Endothelial cell of umbilical vein (primary cell): ENCODE measurements around the gene BUD13. TPM values are rescaled to one million over a fixed set of nuclear protein-coding genes. Genes with fewer than 3 reads are reported as not detected.

Experiments used
- BruUV-seq: library from RNA; stranded (reverse); fragments of 400-500 nt; replicated peaks from 2 replicates; lab custom pipeline; 2021; lab: Mats Ljungman, UMichigan
- CTCF ChIA-PET: fragments of 300-600, 350-600 bp; sonication (Branson Sonifier 250); formaldehyde crosslinking; loops from one replicate; lab custom pipeline; 2021; ENCODE audit warnings: antibody characterized with exemption, inconsistent platforms; lab: Charles Lee
- POLR2A ChIA-PET: fragments of 300-600, 350-600 bp; sonication (Branson Sonifier 250); formaldehyde crosslinking; loops from one replicate; lab custom pipeline; 2021; ENCODE audit warnings: antibody characterized with exemption, inconsistent platforms; lab: Charles Lee
- DNase-seq: peaks from one replicate; pipeline ENCODE4 v3.0.0-alpha.2; 2011; ENCODE audit warnings: low read depth, low spot score
- FAIRE-seq: peaks from 2 replicates; lab custom pipeline; 2011; peaks lifted over from hg19 to GRCh38; lab: Jason Lieb, UNC
- H2AFZ ChIP-seq: 2 replicates; pipeline ENCODE4 v1.6.0; 2012; ENCODE audit warnings: low read depth, low read length, control low read depth, inconsistent platforms
- H3K27ac ChIP-seq: 2 replicates; pipeline ENCODE4 v1.5.1; 2011; ENCODE audit warnings: low read depth, mild to moderate bottlenecking, control low read depth, low read length, moderate library complexity; ENCODE audit not compliant: insufficient read depth
- H3K27me3 ChIP-seq, 2 experiments: 2 replicates each; pipeline versions ENCODE4 v1.6.0 to v1.6.1; 2011; ENCODE audit warnings: low read length in 2 of 2, mixed read lengths in 1 of 2; ENCODE audit not compliant: control insufficient read depth in 2 of 2, insufficient read depth in 2 of 2
- H3K36me3 ChIP-seq, 2 experiments: 2 replicates in 1 of 2; 3 replicates in 1 of 2; pipeline ENCODE4 v1.5.1; 2011; ENCODE audit warnings: low read length in 2 of 2, mild to moderate bottlenecking in 1 of 2, moderate library complexity in 1 of 2; ENCODE audit not compliant: control insufficient read depth in 2 of 2, insufficient read depth in 2 of 2; ENCODE audit errors: extremely low read depth in 1 of 2
- H3K4me1 ChIP-seq: 3 replicates; pipeline ENCODE4 v1.5.1; 2011; ENCODE audit warnings: mild to moderate bottlenecking, low read length; ENCODE audit not compliant: control insufficient read depth, insufficient read depth; ENCODE audit errors: extremely low read depth
- H3K4me2 ChIP-seq: 2 replicates; pipeline ENCODE4 v1.6.1; 2011; ENCODE audit warnings: low read length, control low read depth, mixed read lengths; ENCODE audit not compliant: insufficient read depth
- H3K4me3 ChIP-seq, 3 experiments: fragments of 200-600 bp in 1 of 3; sonication (generic), shearing (Covaris generic) in 1 of 3; replicated peaks in 1 of 3; 2 replicates each; pipeline ENCODE4 v1.5.1; 2011 to 2016; ENCODE audit warnings: control low read depth in 3 of 3, low read length in 3 of 3, mild to moderate bottlenecking in 2 of 3, inconsistent platforms in 1 of 3, low read depth in 1 of 3, moderate library complexity in 1 of 3; ENCODE audit not compliant: insufficient read depth in 1 of 3
- H3K79me2 ChIP-seq: 2 replicates; pipeline ENCODE4 v1.6.0; 2012; ENCODE audit warnings: low read length, inconsistent platforms; ENCODE audit not compliant: control insufficient read depth, insufficient read depth
- H3K9ac ChIP-seq: replicated peaks from 2 replicates; pipeline ENCODE3; 2011; ENCODE audit warnings: low read length, control low read depth; ENCODE audit not compliant: insufficient read depth; ENCODE audit errors: extremely low read depth
- H3K9me1 ChIP-seq: replicated peaks from 3 replicates; pipeline ENCODE4 v1.6.0; 2011; ENCODE audit warnings: mild to moderate bottlenecking, low read length; ENCODE audit not compliant: control insufficient read depth, insufficient read depth; ENCODE audit errors: extremely low read depth
- H3K9me3 ChIP-seq: replicated peaks from 2 replicates; pipeline ENCODE4 v1.5.1; 2012; ENCODE audit warnings: low read length, inconsistent platforms; ENCODE audit not compliant: control insufficient read depth, insufficient read depth
- H4K20me1 ChIP-seq: replicated peaks from 2 replicates; pipeline ENCODE3; 2011; ENCODE audit warnings: mild to moderate bottlenecking, low read length; ENCODE audit not compliant: control insufficient read depth, insufficient read depth; ENCODE audit errors: extremely low read depth
- CTCF ChIP-seq, 2 donors: IDR thresholded peaks; 1 replicate in 1 of 2; 2 replicates in 1 of 2; pipeline ENCODE4 v1.5.1; 2011; ENCODE audit warnings: low read length in 2 of 2, mild to moderate bottlenecking in 2 of 2, moderate library complexity in 2 of 2, control low read depth in 1 of 2, inconsistent platforms in 1 of 2, low read depth in 1 of 2; ENCODE audit not compliant: insufficient read depth in 1 of 2; ENCODE audit errors: extremely low read depth in 1 of 2
- EZH2 ChIP-seq: IDR thresholded peaks from 2 replicates; pipeline ENCODE4 v1.6.1; 2012; ENCODE audit warnings: borderline replicate concordance, low read depth, mild to moderate bottlenecking, moderate library complexity, low read length, inconsistent platforms; ENCODE audit not compliant: severe bottlenecking
- GATA2 ChIP-seq: IDR thresholded peaks from 2 replicates; pipeline ENCODE4 v1.7.0; 2011; ENCODE audit warnings: low read depth, mild to moderate bottlenecking, moderate library complexity, mixed read lengths, low read length; ENCODE audit not compliant: insufficient read length, insufficient read depth
- JUN ChIP-seq: IDR thresholded peaks from 2 replicates; pipeline ENCODE4 v1.6.1; 2011; ENCODE audit warnings: borderline replicate concordance, low read depth; ENCODE audit not compliant: insufficient read length, insufficient read depth
- MYC ChIP-seq: IDR thresholded peaks from one replicate; pipeline ENCODE4 v1.6.1; 2011; ENCODE audit warnings: mild to moderate bottlenecking, low read depth, low read length
- POLR2A ChIP-seq: IDR thresholded peaks from 2 replicates; pipeline ENCODE4 v1.6.1; 2012; ENCODE audit warnings: low read depth, mild to moderate bottlenecking, control low read depth, low read length
- POLR2AphosphoS5 ChIP-seq: IDR thresholded peaks from 2 replicates; pipeline ENCODE4 v1.6.1; 2012; ENCODE audit warnings: low read depth, mild to moderate bottlenecking, control low read depth, low read length, moderate library complexity; ENCODE audit not compliant: insufficient read depth
- dilution Hi-C: fragments of 300-500 bp; cut with MboI; formaldehyde crosslinking; loops from one replicate; pipeline ENCODE4 v1.15.0; 2019; ENCODE audit warnings: low sequenced_read_pairs; ENCODE audit not compliant: extremely low pct_ligation_motif_present
- intact Hi-C: fragments of 100-400 bp; cut with micrococcal nuclease; formaldehyde crosslinking; loops from one replicate; pipeline ENCODE4 v1.10.0; 2022
- polyA plus RNA-seq, 4 experiments: library from polyadenylated mRNA; depleted of rRNA in 3 of 4; stranded (reverse) in 3 of 4; unstranded in 1 of 4; fragments of >200 nt; gene quantifications; 2 replicates each; pipeline versions ENCODE4 v1.2.1 to v1.2.3, GENCODE V29; 2011 to 2012; ENCODE audit warnings: missing spikeins in 1 of 4
- total RNA-seq: library from RNA; stranded (reverse); gene quantifications from 2 replicates; pipeline ENCODE4 v1.2.3, GENCODE V29; 2021

The BUD13 gene
- total and polyA plus RNA-seq, 2 donors (not counting 3 experiments of a cell fraction or from before 2014, with no cell fraction given) = 18.8 to 21.8 TPM

DNA sequence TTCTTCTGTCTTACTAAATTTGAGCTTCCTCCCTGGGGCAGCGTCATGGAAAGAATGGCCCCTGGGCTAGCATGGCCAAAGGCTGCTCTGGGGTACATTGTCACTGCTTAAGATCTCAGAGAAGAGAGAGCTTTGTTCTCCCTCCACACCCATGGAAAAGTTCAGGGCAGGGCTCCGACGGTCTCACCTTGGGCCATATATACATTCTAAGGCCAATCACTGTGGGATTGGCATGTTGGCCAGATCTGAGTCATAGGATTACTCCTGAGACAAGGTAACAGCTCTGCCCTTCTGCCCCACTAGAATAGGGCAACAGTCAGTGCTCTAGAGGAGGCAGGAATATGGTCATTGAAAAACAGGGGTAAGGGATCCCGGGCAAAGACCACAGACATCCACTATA lies 56.2 kb downstream of the BUD13 start:
- intact Hi-C loops = no loop called here
- no peaks in the 10 kb centered on the region for H3K9me3 ChIP-seq
- no TSS peak for BruUV-seq
- H3K9me1 ChIP-seq = no peaks in the 10 kb centered on the region
- H3K79me2 ChIP-seq = no peaks in the 10 kb centered on the region
- no peak overlapping the region for H2AFZ ChIP-seq
- no peaks in the 10 kb centered on the region for H3K4me1 ChIP-seq
- no peak overlapping the region for H3K9ac ChIP-seq
- ChIA-PET CTCF (interaction anchor here (0.9 to 1.2 kb wide), 2 partner anchors 16 to 25 kb away, joined by 3 read pairs; no protein-coding TSS in a partner anchor), POLR2A (no interaction called here)
- no peak overlapping the region for H3K27ac ChIP-seq
- no peak for FAIRE-seq
- dilution Hi-C loops = no loop called here
- H3K4me3 ChIP-seq = no peak overlapping the region
- H3K27me3 ChIP-seq = peaks cover 2% of the 10 kb centered on the region in 2 experiments
- H4K20me1 ChIP-seq = no peaks in the 10 kb centered on the region
- no peak for DNase-seq
- no peaks in the 10 kb centered on the region for H3K36me3 ChIP-seq
- no peak overlapping the region for H3K4me2 ChIP-seq
- TF ChIP-seq EZH2 (no peak), GATA2 (no peak)

DNA sequence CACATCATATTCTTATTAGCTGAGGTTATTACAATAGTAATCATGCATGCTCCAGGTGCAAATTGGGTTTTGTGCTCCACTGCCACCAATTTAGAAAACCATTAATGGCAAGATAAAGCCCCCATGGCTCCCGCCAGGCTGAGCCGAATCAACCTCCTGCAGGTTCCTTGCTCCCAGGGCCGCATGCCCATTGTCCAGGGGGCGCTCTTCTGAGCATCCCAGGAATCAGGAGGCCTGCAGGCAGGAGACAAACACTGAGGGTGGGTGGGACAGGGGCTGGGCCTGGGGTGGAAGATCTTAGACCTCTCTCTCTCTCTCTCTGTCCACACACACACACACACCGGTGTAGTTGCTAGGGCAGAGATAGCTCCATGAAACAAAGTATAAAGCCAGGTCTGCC lies 57.4 kb downstream of the BUD13 start:
- Histone ChIP-seq H3K4me1 (no peaks in the 10 kb centered on the region), H3K9me3 (no peaks in the 10 kb centered on the region), H3K4me3 (no peak overlapping the region), H2AFZ (no peak overlapping the region), H3K4me2 (no peak overlapping the region), H3K79me2 (no peaks in the 10 kb centered on the region), H3K27me3 (peaks cover 2% of the 10 kb centered on the region in 2 experiments), H3K9me1 (no peaks in the 10 kb centered on the region), H3K27ac (no peak overlapping the region), H3K36me3 (no peaks in the 10 kb centered on the region), H4K20me1 (no peaks in the 10 kb centered on the region), H3K9ac (no peak overlapping the region)
- ChIA-PET CTCF (interaction anchor here (0.8 to 1.2 kb wide), 3 partner anchors 23 to 76 kb away, joined by 3 read pairs; partner anchors contain the start of gene APOA5), POLR2A (no interaction called here)
- DNase-seq (no peak), FAIRE-seq (no peak)
- intact Hi-C loops (no loop called here), dilution Hi-C loops (no loop called here)
- TF ChIP-seq MYC (no peak), JUN (no peak), EZH2 (no peak), POLR2A (no peak), POLR2AphosphoS5 (no peak), CTCF (IDR thresholded peaks at IDR 0.05; ENCODE audit: extremely low read depth in 1 of 2, insufficient read depth in 1 of 2, low read depth in 1 of 2, low read length in 2 of 2) (no peak)
- BruUV-seq = no TSS peak
